GM18951 (cell line): ENCODE measurements around the gene POM121.
"Not testable (repeated sequence)": the region's sequence is repeated elsewhere in the genome, so short reads cannot be mapped to it uniquely, and the experiment has no call there.

Experiments used
- in situ Hi-C: fragments of 300-500 bp; cut with MboI; formaldehyde crosslinking; loops from one replicate; pipeline ENCODE4 v1.12.0; 2022; ENCODE audit warnings: low sequenced_read_pairs, mixed read lengths, inconsistent platforms; ENCODE audit not compliant: unreplicated experiment

Gene POM121

GRCh38 chr7:72945597-72945996 is 20.7 kb downstream of the POM121 start:
- in situ Hi-C loops: loop anchor here (25.0 kb wide), 1 partner anchor 542 kb away; no protein-coding TSS in a partner anchor

GRCh38 chr7:72946130-72946745 is 21.3 kb downstream of the POM121 start:
- in situ Hi-C loops: loop anchor here (25.0 kb wide), 1 partner anchor 541 kb away; no protein-coding TSS in a partner anchor

GRCh38 chr7:72948714-72949113 is 23.8 kb downstream of the POM121 start:
- in situ Hi-C loops: loop anchor here (25.0 kb wide), 1 partner anchor 539 kb away; no protein-coding TSS in a partner anchor

GRCh38 chr7:72949276-72949675 is 24.4 kb downstream of the POM121 start:
- in situ Hi-C loops: loop anchor here (25.0 kb wide), 1 partner anchor 538 kb away; no protein-coding TSS in a partner anchor

- in situ Hi-C loops: loop anchor here (25.0 kb wide), 1 partner anchor 538 kb away; no protein-coding TSS in a partner anchor
Measured at GRCh38 chr7:72949686-72950085, 24.8 kb downstream of the POM121 start.

- in situ Hi-C loops: not testable (repeated sequence)
Measured at GRCh38 chr7:72950432-72950831, 25.5 kb downstream of the POM121 start.

GRCh38 chr7:72953901-72954562 is 29.1 kb downstream of the POM121 start:
- in situ Hi-C loops: not testable (repeated sequence)

GRCh38 chr7:72954563-72955198 is 29.8 kb downstream of the POM121 start:
- in situ Hi-C loops: not testable (repeated sequence)

- in situ Hi-C loops: not testable (repeated sequence)
Measured at GRCh38 chr7:72960029-72960428, 35.1 kb downstream of the POM121 start.

GRCh38 chr7:72960626-72961345 is 35.9 kb downstream of the POM121 start:
- in situ Hi-C loops: not testable (repeated sequence)

- in situ Hi-C loops: not testable (repeated sequence)
Measured at GRCh38 chr7:72961346-72961650, 36.4 kb downstream of the POM121 start.

GRCh38 chr7:72963056-72963455 is 38.2 kb downstream of the POM121 start:
- in situ Hi-C loops: not testable (repeated sequence)

- in situ Hi-C loops: not testable (repeated sequence)
Measured at GRCh38 chr7:72965186-72965975, 40.5 kb downstream of the POM121 start.

GRCh38 chr7:72966892-72967291 is 42.0 kb downstream of the POM121 start:
- in situ Hi-C loops: not testable (repeated sequence)

GRCh38 chr7:72968980-72969516 is 44.2 kb downstream of the POM121 start, which contains the start of gene TRIM74:
TRIM74 (minus strand) TSS chr7:72969466; CDS start chr7:72966157, 3,309 bp downstream.
- in situ Hi-C loops: not testable (repeated sequence)

- in situ Hi-C loops: not testable (repeated sequence)
Measured at GRCh38 chr7:72969688-72970087, 44.8 kb downstream of the POM121 start.

- in situ Hi-C loops: not testable (repeated sequence)
Measured at GRCh38 chr7:72971505-72971904, 46.6 kb downstream of the POM121 start.

GRCh38 chr7:72974781-72975180 is 49.9 kb downstream of the POM121 start:
- in situ Hi-C loops: not testable (repeated sequence)

- in situ Hi-C loops: not testable (repeated sequence)
Measured at GRCh38 chr7:72975656-72976286, 50.9 kb downstream of the POM121 start.
